Amniotic stem cell (primary cell): ENCODE data around the gene CTXN1.
"Not testable (repeated sequence)": the region's sequence is repeated elsewhere in the genome, so short reads cannot be mapped to it uniquely, and the experiment has no call there.

Source experiments
- DNase-seq: peaks from one replicate; lab custom pipeline; 2025; lab: John Stamatoyannopoulos, UW

Gene CTXN1

DNA sequence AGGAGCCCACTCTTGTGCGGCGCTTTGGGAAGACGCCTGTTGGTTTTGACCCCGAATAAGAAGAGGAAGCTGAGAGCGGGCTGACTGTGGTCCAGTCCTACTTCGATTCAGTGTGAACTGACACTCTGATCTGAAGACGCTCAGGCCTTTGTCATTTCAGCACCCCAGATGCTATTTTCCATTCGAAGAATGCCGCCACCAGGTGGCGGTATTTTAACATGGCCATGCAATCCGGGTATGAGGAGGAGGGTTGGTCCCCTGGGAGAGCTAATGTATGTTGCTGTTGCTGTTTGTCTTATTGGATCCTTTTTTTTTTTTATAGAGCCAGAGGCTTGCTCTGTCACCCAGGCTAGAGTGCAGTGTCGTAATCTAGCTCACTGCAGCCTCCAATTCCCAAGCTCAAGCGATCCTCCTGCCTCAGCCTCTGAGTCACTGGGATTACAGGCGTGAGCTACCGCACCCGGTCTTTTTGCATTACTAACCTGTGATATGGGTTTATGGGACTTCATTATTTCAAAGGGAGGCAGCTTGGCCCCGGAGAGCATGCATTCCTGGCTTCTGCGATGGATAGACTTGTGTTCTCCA lies 18.3 kb upstream of the CTXN1 start:
- DNase-seq, result peak; percentile 89

DNA sequence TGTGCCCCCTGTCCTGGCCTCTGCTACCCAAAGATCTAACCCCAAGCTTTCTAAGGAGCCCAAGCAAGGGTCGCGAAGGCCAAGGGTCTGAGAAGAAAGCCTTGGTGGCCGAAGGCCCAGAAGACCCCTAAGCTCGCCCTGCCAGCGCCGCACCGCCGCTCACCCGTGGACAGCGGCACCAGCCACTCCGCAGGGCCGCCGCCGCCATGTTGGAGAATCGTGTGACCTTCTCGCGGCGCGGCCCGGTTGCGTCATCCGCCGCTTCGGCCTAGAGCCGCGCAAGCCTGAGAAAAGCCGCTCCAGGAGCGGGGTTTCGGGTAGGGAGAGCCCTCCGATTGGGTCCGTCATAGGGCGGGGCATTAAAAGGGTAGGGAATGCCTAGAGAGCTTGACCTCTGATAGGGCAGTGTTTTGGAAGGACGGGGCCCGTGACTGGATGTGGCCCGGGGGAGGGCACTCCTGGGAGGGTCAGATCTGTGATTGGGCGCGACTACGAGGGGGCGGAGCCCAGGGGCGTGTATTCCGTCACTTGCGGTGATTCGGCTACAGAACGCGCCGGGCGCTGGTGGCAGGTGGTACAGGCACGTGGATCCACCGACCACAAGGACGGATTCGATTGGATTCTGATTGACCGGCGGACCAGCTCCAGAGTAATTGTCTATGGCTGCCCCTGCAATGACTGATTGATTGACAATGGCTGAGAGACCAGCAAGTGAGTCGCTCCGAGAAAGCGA lies 17.7 kb upstream of the CTXN1 start, which contains the start of gene TIMM44:
Gene TIMM44, minus strand, starts transcription at position 223 of the 733 bp plus-strand sequence. Its CDS starts 15 bp downstream, at position 208.
- peak; percentile 100 for DNase-seq

DNA sequence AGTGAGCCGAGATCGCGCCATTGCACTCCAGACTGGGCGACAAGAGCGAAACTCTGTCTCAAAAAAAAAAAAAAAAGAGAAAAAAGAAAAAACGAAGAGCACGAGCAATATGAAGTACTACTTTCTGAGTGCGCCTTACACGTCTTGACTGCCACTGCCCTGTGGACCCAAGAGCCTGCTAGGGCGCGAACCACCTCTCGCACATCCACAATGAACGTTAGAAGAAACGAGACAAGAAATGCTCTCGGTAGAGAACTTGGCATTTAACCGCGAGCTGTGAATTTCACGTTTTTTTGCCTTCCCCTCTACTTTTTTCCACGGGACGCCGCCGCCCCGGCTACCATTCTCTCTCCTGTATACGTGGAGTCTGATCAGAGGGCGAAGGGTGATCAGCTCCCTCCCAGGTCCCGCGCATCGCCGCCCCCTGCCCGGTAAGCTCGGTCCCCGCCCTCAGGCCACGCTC lies 17.1 kb upstream of the CTXN1 start:
- DNase-seq, result no peak

DNA sequence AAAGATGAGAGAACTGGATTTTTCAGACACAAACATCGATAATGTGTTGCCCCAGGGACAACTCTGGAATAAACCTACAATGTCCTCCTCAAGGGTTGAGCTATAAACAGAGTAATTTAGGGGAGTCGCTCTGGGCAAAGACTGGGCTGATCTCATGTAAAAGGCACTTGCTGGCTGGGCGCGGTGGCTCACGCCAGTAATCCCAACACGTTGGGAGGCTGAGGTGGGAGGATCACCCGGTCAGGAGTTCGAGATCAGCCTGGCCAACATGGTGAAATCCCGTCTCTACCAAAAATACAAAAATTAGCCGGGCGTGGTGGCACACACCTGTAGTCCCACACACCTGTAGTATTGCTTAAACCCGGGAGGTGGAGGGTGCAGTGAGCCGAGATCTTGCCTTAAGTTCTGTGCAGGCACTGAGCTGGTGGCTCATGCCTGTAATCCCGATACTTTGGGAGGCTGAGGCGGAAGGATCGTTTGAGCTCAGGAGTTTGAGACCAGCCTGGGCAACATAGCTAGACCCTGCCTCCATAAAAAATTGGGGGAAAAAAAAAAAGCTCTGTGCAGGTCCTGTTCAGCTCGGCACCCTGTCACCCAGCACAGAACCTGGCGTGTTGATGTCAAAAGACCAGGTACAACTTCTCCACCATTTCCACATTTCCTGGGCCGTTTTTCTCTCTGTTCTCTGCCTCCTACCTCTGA lies 16.1 kb upstream of the CTXN1 start:
- DNase-seq, result no peak

DNA sequence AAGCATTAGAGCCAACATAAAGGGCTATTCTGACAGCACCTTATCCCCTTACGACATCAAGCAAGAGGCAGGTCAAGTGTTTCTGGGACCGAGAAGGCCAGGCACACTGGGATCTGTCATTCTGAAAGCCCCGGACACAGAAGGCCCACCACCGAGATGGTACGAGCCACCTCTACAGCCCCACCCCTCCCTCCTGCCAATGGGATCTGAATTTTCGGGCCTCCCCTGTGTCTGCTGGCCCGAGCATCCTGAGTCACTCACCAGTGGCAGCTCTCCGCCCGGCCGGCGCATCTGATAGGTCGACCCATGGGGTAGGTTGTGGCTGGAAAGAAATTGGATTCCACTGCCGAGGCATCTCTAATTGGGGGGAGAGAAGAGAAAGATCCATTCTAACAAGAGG lies 14.9 kb upstream of the CTXN1 start:
- DNase-seq, result no peak

DNA sequence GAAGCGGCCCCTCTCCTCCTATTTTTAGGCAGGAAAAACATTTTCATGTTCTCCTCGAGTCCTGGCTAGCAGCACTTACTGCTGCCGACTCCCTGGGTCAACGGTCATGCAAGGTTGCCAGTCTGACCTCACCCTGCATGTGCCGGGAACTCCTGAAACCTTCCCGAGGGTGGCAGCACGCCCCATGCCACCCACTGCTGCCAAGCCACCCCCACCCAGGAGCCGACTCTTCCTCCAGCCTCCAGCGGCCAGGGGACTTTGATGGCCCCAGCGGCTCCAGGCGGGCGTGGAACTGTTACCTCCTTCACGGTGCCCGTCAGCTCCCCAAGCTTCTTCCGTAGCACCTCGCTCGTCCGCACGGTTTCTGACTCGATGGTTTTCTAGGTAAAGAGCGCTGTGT lies 8.8 kb upstream of the CTXN1 start:
- DNase-seq, result no peak

DNA sequence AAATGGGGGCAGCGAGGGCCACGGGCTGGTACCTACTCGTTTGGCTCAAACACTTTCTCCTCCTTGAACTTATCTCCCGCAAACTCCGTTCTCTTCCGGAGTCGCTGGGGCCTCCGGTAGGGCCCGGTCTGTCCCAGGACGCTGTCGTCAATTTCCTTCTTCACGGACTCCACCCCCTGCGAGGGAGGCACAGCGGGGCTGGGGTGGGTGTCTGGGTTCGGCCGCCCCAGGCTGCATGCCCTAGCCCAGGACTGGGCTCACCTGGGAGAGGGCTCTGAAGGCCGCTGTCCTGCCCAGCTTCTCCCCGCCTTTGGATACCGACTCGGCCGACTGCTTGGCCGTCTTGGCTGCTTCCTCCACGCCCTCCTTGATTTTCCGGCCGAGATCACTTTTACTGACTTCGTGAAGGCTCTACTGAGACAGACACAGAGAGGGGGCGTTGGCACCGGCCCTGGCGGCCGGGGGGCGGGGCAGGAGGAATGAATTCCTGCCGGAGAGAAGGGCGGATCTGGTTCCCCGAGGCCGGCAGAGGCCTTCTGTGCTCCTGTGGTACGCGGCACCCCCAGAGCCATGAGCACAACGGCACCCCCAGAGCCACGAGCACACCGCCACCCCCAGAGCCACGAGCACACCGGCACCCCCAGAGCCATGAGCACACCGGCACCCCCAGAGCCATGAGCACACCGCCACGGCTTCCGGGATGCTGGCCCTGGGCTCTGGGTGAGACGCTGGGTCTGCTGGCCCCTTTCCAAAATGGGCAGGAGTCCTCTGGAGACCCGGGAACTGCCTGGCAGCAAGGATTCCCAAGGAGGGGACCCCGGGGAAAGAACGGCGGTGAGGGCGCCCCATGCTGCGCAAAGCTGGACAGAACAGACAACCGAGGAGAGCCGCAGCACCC lies 8.1 kb upstream of the CTXN1 start:
- no peak for DNase-seq

DNA sequence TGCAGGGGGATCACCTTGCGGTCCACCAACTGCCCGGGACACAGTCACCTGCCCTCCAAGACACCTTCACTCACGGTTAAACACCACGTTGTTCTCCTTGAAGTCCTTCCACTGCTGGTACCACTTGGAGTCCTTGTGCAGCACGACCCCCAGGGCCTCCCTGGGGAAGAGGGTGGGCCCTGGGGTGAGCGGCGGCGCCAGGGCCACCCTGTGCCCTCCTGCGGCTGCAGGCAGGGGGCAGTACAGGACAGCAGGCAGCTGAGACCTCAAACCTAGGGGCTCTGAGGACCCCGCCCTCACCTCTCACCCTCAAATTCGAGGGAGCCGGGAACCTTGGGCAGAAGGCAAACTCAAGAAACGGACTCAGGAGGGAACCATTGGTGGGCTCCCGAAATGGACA lies 7.5 kb upstream of the CTXN1 start:
- DNase-seq, result no peak

DNA sequence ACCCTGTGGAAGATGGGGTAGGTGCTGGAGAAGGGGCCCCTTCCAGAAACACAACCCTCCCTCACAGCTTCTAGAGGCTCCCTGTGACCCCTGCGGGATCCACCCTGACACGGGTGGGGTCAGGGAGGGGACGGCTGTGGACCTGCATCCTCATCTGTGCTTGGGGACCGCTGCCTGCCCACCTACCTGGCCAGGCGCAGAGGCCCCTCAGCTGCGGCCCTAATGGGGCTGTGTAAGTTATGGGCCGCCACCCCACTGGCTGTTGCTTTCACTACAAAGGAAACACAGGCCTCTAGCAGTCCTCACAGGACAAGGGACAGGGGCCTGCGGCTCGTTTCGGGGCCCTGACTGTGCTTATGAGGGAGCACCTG lies 7.0 kb upstream of the CTXN1 start:
- no peak for DNase-seq

DNA sequence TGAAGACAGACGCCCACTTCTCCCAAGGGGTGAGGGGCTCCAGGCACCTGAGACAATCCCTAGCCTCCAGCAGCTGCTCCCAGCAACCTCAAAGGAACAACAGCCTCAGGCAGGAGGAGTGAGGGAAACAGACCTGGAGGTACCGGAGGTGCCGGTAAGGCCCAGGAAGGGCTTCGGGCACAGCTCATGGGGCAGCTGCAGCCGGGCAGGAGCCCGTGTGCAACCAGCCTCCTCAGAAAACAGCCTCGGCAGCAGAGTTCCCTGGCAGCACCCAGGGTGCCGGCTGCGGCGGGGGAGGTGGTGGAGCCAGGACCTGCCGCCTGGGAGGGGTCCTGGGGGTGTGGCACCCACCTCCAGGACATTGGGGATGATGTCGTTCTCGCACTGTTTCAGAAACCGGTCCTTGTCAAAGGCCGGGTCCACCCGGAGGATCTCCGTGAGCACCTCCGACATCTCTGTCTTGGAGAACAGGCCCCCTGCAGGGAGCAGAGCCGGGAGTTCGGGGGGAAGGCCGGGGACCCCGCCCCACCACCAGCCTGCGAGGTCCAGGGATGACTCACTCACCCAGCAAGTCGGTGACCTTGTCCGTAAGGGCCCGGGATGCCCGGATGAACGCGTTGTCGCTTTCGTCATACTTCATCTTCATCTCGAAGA lies 6.5 kb upstream of the CTXN1 start:
- no peak for DNase-seq

DNA sequence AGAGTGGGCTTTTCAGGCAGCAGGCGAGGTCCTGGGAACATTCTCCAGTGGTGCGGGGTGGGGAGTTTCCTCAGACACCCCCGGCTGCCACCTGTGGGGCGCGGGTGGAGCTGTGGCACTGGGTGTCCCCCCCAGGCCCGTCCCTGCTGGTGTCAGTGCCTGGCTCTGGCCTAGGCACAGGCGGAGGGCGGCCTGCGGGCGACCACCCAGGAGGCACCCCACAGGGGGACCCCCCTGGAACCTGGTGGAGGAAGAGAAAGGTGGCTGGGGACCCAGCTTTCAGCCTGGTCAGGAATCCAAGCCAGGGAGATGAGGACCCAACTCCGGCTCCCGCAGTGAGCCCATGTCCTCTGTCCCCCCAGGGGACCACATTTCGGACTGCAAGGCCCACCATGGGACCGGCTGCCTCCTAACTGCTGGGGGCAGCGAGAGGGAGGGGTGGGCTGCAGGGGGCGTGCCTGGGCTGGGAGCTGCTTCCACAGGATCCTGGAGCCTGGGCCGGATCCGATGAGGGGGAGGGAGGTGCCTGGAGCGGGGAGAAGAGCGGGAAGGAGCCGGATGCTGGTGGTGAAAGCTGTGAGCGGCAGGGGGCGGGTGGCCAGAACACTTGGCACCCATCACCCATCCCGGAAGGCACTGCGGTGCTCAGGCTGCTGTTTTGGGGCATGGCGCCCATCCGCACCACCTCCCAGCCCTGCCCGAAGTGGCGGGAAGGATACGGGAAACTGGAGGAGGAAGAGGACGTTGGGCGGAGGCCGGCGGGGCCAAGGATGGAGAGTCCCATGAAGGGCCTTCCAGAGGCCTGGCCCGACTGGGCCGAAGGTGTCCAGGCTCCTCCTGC lies 5.5 kb upstream of the CTXN1 start:
- no peak for DNase-seq

DNA sequence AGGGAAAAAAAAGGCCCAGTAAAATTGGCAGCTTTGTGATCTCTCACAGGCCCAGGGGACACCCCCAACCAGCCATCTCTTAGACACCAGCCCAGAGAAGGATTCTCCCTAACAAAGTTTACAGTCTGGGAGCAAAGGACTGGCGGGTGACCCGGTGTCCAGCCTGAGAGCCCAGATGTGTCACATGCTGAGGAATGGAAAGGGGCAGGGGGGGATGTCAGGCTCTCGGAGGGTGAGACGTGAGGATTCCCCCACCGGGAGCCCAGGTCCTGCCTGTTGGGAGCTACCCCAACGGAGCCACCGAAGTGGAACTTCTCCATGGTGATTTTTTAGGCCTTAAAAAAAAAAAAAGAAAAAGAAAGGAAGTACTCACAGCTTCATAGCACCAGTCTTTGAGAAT lies 4.8 kb upstream of the CTXN1 start:
- no peak for DNase-seq

DNA sequence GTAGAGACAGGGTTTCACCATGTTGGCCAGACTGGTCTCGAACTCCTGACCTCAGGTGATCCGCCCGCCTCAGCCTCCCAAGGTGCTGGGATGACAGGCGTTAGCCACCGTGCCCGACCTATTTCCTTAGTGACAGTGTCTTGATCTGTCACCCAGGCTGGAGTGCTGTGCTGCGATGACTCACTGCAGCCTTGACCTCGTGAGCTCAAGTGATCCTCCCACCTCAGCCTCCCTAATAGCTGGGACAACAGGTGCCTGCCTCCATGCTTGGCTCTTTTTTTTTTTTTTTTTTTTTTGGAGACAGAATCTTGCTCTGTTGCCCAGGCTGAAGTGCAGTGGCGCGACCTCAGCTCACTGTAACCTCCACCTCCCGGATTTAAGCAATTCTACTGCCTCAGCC lies 4.1 kb upstream of the CTXN1 start:
- DNase-seq, result not testable (repeated sequence)

DNA sequence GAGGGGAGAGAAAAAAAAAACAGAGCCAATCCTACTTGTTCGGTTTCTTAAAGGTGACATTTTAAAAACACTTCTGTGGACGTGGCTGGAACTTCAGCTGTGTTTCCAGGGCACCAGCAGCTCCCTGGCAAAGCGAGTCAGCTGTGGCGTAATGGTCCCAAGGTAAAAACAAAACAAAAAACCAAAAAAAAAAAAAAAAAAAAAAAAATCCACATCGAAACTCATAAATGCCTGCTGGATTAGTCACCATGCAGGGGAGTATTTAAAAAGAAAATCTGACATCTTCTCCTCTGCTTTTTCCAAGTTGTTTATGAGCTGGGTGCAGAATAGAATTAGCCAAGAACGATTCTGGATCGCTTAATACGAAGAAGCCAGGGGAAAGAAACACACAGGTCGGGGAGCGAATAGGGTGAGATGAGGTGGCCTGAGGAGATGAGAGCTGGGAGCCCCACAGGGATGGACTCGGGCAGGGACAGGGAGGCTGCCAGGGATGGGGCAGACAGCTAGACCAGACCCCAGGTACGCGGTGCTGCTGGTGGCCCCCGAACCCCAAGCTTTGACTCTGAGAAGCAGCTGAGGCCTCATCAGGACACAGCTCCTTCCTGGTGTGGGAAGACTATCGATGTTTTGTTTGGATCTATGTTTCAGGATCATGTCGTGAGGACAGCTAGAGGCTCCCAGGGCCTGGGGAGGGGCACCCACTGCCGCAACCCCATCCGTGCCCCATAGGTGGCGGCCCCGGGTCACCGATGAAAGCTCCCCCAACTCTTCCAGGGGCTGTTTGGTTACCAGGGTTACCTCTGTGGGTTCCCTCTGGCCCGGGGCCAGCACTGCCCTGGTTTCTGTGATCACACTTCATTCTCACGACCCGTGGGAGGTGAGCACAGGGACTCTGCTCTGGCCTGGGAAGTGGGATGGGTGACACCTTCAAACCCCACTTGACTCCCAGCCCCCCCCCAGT lies 3.1 kb upstream of the CTXN1 start:
- DNase-seq, result peak; percentile 46

DNA sequence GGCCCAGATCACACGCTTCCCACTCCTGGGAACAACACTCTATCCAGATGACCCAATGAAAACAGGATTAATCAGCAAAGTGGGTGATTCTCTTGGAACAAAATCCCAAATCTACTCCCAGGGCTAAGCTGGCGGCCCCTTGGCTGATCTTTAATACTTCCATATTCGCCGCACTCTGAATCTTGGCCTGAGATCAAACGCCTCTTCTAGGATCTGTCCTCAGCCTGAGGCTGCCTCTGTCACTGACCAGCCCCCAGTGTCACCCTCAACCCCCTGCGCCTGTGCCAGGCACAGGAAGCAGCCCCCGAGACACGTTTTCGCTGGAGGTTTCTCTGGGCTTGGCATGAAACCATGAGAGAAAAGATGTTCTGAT lies 2.4 kb upstream of the CTXN1 start:
- no peak for DNase-seq

DNA sequence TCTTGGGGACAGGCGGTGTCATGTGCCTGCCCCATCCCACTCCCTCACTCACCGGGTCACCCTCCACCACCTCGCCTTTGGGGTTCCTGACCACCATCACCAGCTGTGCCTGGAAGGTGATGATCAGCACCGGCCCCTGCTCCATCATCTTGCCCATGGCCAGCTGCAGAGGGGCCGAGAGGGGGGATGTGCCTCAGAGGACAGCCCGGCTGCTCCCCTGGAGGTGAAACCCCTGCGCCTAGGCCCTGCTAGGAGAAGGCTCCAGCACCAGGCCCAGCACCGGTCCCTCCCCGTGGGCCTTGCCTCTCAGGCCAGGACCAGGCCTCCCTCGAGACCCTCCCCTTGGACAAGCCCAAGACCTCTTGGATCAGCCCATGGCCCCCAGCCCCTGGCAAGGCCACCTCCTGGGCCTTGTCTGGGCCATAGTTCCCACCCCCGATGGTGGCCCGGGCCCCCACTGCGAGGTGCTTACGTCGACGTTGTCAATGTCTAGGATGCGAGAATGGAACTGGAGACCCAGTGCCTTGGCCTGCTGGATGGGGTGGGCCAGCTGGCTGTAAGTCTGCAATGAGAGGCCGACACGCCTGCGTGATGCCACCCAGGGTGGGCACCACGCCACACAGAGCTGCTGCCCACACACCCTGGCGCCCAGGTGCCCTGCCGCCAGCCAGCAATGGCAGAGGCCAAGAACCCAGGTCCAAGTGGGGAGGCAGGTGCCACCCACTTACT lies 1.8 kb upstream of the CTXN1 start:
- DNase-seq, result no peak

DNA sequence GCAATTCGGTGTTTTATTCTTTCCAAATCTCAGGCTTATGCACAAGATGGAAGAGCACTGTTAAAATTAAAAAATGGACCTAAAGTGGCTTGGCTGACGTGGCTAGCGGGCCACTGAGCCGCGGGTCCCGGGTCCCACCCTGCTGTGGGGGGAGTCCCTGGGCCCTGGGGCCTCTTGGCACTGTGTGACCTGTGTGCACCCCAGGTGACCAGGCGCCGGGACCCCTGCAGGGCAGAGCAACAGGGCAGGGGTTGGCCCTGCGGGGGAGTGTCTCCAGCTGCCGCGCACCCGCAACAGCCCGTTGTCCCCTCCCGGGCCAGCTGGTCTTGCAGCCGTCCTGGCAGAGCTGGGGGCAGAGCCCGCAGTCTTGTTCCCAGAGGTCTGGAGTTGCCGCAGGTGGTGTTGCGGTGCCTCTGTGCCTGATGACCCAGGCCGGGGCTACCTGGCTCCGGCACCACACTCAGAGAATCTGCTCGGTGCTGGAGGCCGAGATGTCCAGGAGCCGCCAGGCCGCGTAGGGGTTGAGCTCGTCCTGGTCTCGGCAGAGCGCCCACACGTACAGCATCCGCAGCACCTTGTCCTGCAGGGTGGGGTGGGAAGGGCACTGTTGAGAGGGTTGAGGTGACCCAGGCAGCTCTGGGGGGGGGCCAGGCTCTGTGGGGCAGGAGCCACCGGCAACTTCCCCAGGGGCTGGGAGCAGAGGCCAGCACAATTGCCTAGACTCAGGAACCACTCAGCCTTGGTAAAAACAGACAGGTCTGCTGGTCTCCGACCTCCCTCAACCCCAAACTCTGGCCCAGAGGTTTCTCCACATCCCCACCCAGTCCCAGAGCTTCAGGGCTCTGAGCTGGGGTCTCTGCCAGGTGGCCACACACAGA lies 1.0 kb upstream of the CTXN1 start:
- DNase-seq, result no peak
